GM21529 (cell line): ENCODE measurements around the gene ACOT7.

ENCODE experiments used
- ATAC-seq: cut with Tn5 transposase; IDR thresholded peaks from one replicate; pipeline ENCODE4 v1.9.1; 2021; ENCODE audit not compliant: unreplicated experiment

ACOT7 gene

DNA sequence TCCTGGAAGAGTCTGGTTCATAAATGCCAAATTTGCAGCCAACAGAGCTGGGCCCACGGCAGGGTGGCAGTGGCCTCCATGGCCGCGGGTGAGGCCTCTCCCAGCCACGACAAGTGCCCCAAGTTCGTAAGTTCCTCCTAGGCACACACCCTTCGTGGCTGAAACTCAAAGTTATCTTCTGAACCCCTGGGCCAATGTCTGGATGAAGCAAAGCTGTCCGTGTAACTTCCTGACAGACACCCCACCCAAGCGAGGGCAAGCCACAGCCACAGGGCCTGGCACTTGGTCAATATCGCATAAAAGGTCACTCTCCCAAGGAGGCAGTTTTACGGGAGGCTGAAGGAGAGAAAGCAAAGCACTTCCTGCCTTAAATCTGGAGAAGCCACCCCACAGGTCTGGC is 104.9 kb downstream of the ACOT7 start:
- no peak for ATAC-seq

DNA sequence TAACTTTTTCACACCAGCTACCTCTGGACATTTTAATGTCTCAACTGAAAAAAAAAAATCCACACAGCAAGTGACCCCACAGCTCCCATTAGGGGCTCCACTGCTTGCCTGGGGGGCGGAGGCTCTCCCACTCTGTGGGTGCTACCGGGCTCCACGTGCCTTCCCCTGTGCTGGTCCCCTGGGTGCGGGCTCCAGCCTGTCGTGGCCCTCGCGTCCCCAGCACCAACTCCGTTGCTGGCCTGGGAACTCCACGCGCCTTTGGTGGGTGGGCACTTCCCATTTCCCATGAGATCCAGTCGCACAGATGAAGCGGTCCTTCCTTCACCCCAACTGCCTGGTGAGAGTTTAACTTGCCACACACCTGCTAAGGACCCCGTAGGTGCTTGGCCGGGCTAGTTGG is 105.5 kb downstream of the ACOT7 start:
- ATAC-seq: no peak

DNA sequence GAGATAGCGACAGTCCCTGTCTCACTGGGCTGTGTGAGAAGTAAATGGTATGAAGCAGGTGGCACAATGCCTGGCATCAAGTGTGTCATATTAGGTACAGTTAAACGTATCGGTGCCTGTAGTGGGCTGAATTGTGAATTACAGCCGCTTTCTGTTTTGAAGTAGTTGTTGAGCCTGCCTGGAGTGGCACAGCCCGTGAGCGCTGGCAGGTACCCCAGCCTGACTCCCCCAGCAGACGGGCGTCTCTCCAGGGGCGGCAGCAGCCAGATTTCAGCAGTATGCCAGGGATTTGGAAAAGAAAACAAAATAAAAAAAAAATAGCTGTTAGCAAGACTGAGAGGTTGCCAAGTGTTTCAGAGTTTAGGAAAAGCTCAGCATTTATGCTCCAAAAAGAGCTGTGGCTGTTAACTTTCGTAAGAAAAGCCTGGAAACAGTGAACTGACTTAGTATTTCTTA is 106.1 kb downstream of the ACOT7 start:
- ATAC-seq: no peak

DNA sequence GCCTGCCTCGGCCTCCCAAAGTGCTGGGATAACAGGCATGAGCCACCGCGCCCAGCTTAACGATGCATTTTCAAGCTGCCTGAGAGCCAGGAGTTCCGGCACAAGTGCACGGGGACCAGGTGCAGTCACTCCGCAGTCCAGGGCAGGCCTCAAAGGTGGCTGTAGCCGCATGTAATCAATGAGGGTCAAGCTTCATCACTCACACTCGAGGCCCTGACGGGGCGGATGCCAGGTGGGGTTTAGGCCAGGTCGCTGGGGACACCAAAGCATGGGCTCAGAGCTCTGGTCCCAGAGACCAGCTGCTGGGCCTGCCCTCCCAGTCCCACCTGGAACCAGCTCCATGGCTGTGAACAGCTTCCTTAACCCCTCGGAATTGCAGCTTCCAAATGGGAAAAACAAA is 106.5 kb downstream of the ACOT7 start:
- ATAC-seq: no peak

DNA sequence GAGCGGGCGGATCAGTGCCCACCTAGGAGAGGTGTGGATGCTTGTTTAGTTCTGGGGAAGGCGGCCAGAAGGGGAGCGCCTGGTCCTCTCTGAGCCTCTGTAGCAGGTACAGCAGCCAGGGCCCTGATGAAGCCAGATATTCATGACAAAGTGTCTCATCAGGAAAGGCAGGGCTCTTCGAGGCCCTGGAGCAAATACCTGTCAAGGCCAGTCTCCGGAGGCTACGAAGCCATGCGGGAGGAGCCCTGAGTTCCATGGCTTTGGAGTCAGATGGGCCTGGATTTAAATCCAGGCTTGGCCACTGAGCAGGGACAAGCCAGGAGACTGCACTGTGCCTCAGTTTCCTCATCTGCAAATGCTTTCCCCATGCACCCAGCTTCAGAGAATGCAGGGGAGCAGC is 107.3 kb downstream of the ACOT7 start:
- ATAC-seq: no peak

DNA sequence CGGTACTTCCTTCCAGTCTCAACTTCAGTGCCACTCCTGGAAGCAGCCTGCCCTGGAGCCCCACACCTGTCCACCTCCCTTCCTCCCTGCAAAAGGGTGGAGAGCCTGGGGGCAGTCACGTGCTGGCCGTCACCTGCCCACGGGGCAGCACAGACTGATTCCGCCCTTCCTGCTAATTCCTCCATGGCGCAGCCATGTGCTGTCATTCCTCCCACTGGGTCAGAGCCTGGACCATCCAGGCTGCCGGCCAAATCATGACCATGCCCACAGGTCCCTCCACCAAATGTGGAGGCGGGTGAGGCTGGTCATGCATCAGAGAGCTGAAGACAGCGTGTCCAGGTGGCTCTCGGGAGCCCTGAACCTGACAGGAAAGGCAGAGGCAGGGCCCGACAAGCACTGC is 108.2 kb downstream of the ACOT7 start:
- ATAC-seq: no peak

GRCh38 chr1:6282577-6283270 is 110.8 kb downstream of the ACOT7 start:
- ATAC-seq: no peak

DNA sequence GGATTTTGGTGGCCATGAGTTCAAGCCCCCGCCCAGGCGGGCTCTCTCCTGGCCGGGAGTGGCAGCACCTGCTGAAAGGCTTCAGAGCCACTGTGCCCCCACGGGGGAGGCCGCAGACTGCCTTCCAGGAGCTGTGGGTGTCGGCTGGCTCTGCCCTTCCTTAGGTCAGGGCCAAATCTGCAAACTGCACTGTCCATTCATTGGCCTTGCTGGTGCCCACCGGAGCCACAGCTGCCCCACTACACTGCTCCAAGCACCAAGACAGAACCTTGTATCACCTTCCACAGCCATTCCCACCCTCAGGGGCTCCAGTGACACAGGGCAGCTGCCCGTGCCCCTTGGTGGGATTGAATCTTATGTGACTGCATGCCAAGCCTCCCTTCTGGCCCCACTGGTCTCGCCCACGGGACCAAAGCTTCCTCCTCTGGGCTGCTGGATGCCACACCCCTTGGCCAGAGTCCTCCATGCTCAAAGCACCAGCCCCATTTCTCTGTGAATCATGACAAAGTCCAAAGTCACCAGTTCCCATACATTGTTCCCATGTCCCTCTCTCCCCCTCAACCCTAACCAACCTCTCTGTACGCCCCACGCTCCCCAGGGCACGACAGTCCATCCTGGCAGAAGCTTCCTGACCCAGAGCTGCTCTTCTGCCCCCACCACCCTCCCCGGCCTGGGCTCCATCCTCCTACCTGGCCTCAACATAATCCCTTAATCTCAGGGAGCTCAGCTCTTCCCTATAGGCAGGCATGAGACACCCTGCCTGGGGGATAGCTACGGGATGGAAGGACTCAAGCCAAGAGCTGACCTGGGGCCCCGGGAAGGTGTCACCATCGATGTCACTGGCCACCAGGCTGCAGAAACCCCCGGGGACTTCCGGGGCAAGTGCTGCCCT is 111.8 kb downstream of the ACOT7 start:
- no peak for ATAC-seq

DNA sequence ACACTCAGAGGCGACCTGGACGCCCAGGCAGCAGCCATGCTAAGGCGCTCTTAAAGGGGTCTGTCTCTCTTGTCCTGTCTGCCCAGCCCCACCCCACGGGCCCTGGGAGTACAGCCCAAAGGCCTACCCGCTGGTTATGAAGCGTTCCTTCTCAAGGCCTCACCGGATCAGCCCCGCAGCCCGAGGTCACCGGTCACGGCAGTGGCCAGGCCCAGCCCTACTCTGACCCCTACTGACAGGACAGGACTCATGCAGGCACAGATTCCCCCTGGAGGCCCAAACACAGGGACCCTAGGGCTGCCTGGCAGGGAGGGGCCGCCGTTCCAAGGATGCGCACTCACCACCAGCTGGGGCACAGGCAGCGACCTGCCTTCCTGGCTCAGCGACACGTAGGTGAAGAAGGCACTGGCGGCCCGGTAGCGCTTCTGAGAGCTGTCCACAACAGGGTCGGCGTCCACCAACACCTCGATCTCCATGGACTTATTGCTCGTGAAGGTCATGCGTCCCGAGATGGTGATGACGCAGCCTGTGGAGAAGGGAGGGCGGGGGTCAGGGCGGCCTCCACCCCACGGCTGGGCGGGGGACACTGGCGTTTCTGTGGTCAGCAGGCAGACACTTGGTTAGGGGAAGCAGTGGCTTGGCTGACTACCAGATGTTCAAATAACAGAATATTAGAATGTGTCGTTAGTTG is 112.7 kb downstream of the ACOT7 start:
- no peak for ATAC-seq

DNA sequence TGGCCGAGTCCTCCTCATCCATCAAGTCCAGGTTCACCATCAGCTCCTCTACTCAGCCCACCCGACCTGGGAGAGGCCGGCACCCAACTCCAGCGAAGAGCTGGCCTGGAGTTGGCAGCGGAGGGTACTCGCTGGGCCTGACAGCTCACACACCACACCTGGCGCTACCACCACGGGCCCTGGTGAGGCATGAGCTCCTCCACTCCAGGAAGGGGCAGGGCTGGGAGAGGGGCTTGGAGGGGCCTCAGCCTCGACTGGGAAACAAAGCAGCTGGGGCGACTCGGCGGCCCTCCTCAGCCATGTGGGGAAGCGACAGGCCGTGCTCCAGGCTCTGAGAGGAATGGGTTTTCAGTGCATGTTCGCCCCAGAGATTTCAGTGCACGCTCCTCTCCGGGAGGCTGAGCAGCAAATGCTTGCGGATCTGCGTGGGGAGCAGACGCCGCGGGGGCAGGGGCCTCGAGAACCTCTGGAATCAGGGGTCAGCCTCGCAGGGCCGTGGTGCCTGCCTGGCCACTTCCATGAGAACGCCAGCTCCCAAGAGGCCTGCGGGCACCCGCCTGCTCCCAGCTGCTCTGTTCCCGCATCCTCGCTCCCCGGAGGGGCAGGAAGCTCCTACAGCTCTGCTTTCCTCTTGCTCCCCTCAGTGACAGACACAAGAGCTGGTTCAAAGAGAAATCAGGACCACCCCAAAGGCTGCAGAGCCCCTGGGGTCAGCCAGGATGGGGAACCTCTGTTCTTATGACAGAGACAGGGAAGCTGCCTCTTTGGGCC is 113.8 kb downstream of the ACOT7 start:
- no peak for ATAC-seq

- ATAC-seq: no peak
Measured at GRCh38 chr1:6279066-6279465, 114.5 kb downstream of the ACOT7 start.

GRCh38 chr1:6278263-6278662 is 115.3 kb downstream of the ACOT7 start:
- no peak for ATAC-seq

GRCh38 chr1:6276811-6277555 is 116.6 kb downstream of the ACOT7 start:
- no peak for ATAC-seq

GRCh38 chr1:6275826-6276782 is 117.5 kb downstream of the ACOT7 start:
- no peak for ATAC-seq

GRCh38 chr1:6274622-6275139 is 118.9 kb downstream of the ACOT7 start:
- no peak for ATAC-seq

GRCh38 chr1:6274102-6274501 is 119.5 kb downstream of the ACOT7 start:
- no peak for ATAC-seq

- ATAC-seq: no peak
Measured at GRCh38 chr1:6273380-6273891, 120.1 kb downstream of the ACOT7 start.

- no peak for ATAC-seq
Measured at GRCh38 chr1:6272868-6273267, 120.7 kb downstream of the ACOT7 start.

- no peak for ATAC-seq
Measured at GRCh38 chr1:6272452-6272851, 121.1 kb downstream of the ACOT7 start.
